Stomach (tissue), 9 donors: ENCODE data around the gene CCDC126. TPM values are rescaled to one million over a fixed set of nuclear protein-coding genes. Genes with fewer than 3 reads are reported as not detected.

Source experiments
- DNase-seq, 2 donors: peaks; one replicate each; pipeline versions ENCODE4 v3.0.0 to v3.0.0-alpha.2; 2013 to 2019
- H3K27ac ChIP-seq, 5 donors: fragments of 200-600 bp in 4 of 5; sonication (generic) in 4 of 5; one replicate each; pipeline ENCODE4 v1.5.1; 2013 to 2019; ENCODE audit warnings: mild to moderate bottlenecking in 1 of 5, moderate library complexity in 1 of 5
- H3K27me3 ChIP-seq, 3 donors: fragments of 200-600 bp; sonication (generic); one replicate each; pipeline ENCODE4 v1.5.1; 2017 to 2019; ENCODE audit warnings: mixed run types in 1 of 3
- H3K36me3 ChIP-seq, 4 donors: fragments of 200-600 bp; sonication (generic); 1 replicate in 3 of 4; 2 replicates in 1 of 4; pipeline ENCODE4 v1.5.1; 2016 to 2019
- H3K4me1 ChIP-seq, 4 donors: fragments of 200-600 bp; sonication (generic); one replicate each; pipeline ENCODE4 v1.5.1; 2016 to 2019
- H3K4me3 ChIP-seq, 4 donors: fragments of 200-600 bp; sonication (generic) in 3 of 4; one replicate each; pipeline ENCODE4 v1.5.1; 2016 to 2019; ENCODE audit warnings: mild to moderate bottlenecking in 1 of 4
- H3K9me3 ChIP-seq, 4 donors: fragments of 200-600 bp; sonication (generic); one replicate each; pipeline ENCODE4 v1.5.1; 2016 to 2019
- CTCF ChIP-seq, 7 experiments: fragments of 450-650 bp in 4 of 7; fragments of 200-600 bp in 3 of 7; sonication (generic) in 3 of 7; IDR thresholded peaks; one replicate each; pipeline ENCODE4 v1.5.1; 2016 to 2019; ENCODE audit warnings: antibody characterized with exemption in 7 of 7, control low read depth in 2 of 7, mild to moderate bottlenecking in 1 of 7
- EP300 ChIP-seq: sonication (generic); formaldehyde crosslinking; IDR thresholded peaks from one replicate; pipeline ENCODE4 v1.6.1; 2017; ENCODE audit warnings: antibody characterized with exemption
- POLR2A ChIP-seq, 4 donors: fragments of 450-650 bp; IDR thresholded peaks; one replicate each; pipeline ENCODE4 v1.6.1; 2016; ENCODE audit warnings: antibody characterized with exemption in 4 of 4, control low read depth in 2 of 4, mild to moderate bottlenecking in 1 of 4, moderate library complexity in 1 of 4
- POLR2AphosphoS5 ChIP-seq, 3 donors: sonication (generic); formaldehyde crosslinking; IDR thresholded peaks; one replicate each; pipeline ENCODE4 v1.6.1; 2016; ENCODE audit warnings: antibody characterized with exemption in 3 of 3
- WGBS, 5 donors: extraction: QIAGEN DNeasy Blood & Tissue Kit in 3 of 5; methylation state at CpG; one replicate each; pipeline versions ENCODE4 v1.1.5 to v1.1.7; 2013 to 2018; 5-methylcytosine and 5-hydroxymethylcytosine counted together
- intact Hi-C: fragments of 100-400 bp; cut with DNase I; formaldehyde crosslinking; loops from one replicate; pipeline ENCODE4 v1.15.1; 2023; ENCODE audit warnings: low total_unique reads
- polyA plus RNA-seq, 3 donors: library from polyadenylated mRNA; stranded (reverse); fragments of 200-250 nt; gene quantifications; one replicate each; pipeline ENCODE4 v1.2.3, GENCODE V29; 2013
- total RNA-seq, 5 donors: library from RNA; depleted of rRNA; stranded (reverse); fragments of >200 nt; gene quantifications; one replicate each; pipeline versions ENCODE4 v1.1.0 to v1.2.3, GENCODE V29; 2014 to 2016
- donor health status: healthy with polysubstance abuse.
- donor health status: Bipolar disorder and iron deficiency.
- donor health status: healthy.

The CCDC126 gene
- total and polyA plus RNA-seq, 8 donors, result 2.8 to 29.7 (median 7.6) TPM; not detected in 1

- intact Hi-C loops, result no loop called here
Observed at GRCh38 chr7:23593706-23594105, 3.5 kb upstream of the CCDC126 start.

GRCh38 chr7:23594879-23595604 is 2.1 kb upstream of the CCDC126 start:
- peaks cover 6 to 28% (median 22%) of the 10 kb centered on the region in 4 donors for H3K4me1 ChIP-seq
- H3K27me3 ChIP-seq, result no peaks in the 10 kb centered on the region
- no peak overlapping the region for H3K4me3 ChIP-seq
- TF ChIP-seq POLR2AphosphoS5 (IDR thresholded peaks at IDR 0.05) (no peak), CTCF (IDR thresholded peaks at IDR 0.05) (no peak), EP300 (no peak), POLR2A (IDR thresholded peaks at IDR 0.05) (no peak)
- H3K27ac ChIP-seq, result no peak overlapping the region
- H3K9me3 ChIP-seq, result no peaks in the 10 kb centered on the region
- no peak for DNase-seq
- intact Hi-C loops, result no loop called here
- H3K36me3 ChIP-seq, result no peaks in the 10 kb centered on the region

More at GRCh38 chr7:23593706-23594105, 3.5 kb upstream of the CCDC126 start:
- DNase-seq, result no peak
- TF ChIP-seq POLR2A (IDR thresholded peaks at IDR 0.05), result no peak
- TF ChIP-seq CTCF (IDR thresholded peaks at IDR 0.05), result no peak
- TF ChIP-seq EP300, result no peak
- no peak for TF ChIP-seq POLR2AphosphoS5 (IDR thresholded peaks at IDR 0.05)
- no peak overlapping the region for H3K27ac ChIP-seq
- no peaks in the 10 kb centered on the region for H3K36me3 ChIP-seq
- H3K9me3 ChIP-seq, result no peaks in the 10 kb centered on the region
- H3K4me3 ChIP-seq, result no peak overlapping the region
- H3K27me3 ChIP-seq, result no peaks in the 10 kb centered on the region
- peaks cover 0 to 15% (median 12%) of the 10 kb centered on the region in 4 donors for H3K4me1 ChIP-seq
- WGBS, 5 donors, result 58 to 85% (median 75%) methylated on average over 1 of the region's 1 CpG

GRCh38 chr7:23598296-23598695 is 1.1 kb downstream of the CCDC126 start:
- DNase-seq, result peak in 1 of 2 donors; percentile 36
- H3K4me1 ChIP-seq, result peaks cover 12 to 54% (median 35%) of the 10 kb centered on the region in 4 donors
- TF ChIP-seq POLR2AphosphoS5 (IDR thresholded peaks at IDR 0.05) (no peak), CTCF (IDR thresholded peaks at IDR 0.05) (no peak), EP300 (no peak), POLR2A (IDR thresholded peaks at IDR 0.05) (no peak)
- no peaks in the 10 kb centered on the region for H3K36me3 ChIP-seq
- no peaks in the 10 kb centered on the region for H3K27me3 ChIP-seq
- intact Hi-C loops, result no loop called here
- peak overlapping the region; percentile 53 to 88 (median 81) for H3K4me3 ChIP-seq
- no peaks in the 10 kb centered on the region for H3K9me3 ChIP-seq
- peak overlapping the region in 4 of 5 donors; percentile 93 to 99 (median 97) for H3K27ac ChIP-seq
- 27 to 51% (median 34%) methylated on average over 4 of the region's 4 CpGs for WGBS, 5 donors

- Histone ChIP-seq H3K9me3 (no peaks in the 10 kb centered on the region), H3K36me3 (no peaks in the 10 kb centered on the region), H3K4me3 (no peak overlapping the region), H3K27me3 (no peaks in the 10 kb centered on the region), H3K27ac (no peak overlapping the region), H3K4me1 (peaks cover 12 to 66% (median 39%) of the 10 kb centered on the region in 4 donors)
- DNase-seq, result no peak
- intact Hi-C loops, result no loop called here
- 68 to 75% (median 72%) methylated on average over 4 of the region's 4 CpGs for WGBS, 5 donors
- no peak for TF ChIP-seq POLR2A (IDR thresholded peaks at IDR 0.05)
- no peak for TF ChIP-seq CTCF (IDR thresholded peaks at IDR 0.05)
- TF ChIP-seq POLR2AphosphoS5 (IDR thresholded peaks at IDR 0.05), result no peak
- TF ChIP-seq EP300, result no peak
Observed at GRCh38 chr7:23600236-23600635, 3.1 kb downstream of the CCDC126 start.
